NCI-H748 (cell line): ENCODE data around the gene DHPS.
"Not testable (repeated sequence)": the region's sequence is repeated elsewhere in the genome, so short reads cannot be mapped to it uniquely, and the experiment has no call there.

Experiments used
- DNase-seq: peaks from one replicate; lab custom pipeline; 2025; ENCODE audit not compliant: unreplicated experiment; lab: John Stamatoyannopoulos, UW

DHPS gene

GRCh38 chr19:12647490-12648071 lies 34.1 kb downstream of the DHPS start:
- DNase-seq = peak; percentile 76

- peak; percentile 76 for DNase-seq
These were observed 34.6 kb downstream of the DHPS start for GRCh38 chr19:12647047-12647446.

- DNase-seq = no peak
These were observed 35.1 kb downstream of the DHPS start for GRCh38 chr19:12646551-12646950.

- not testable (repeated sequence) for DNase-seq
These were observed 38.0 kb downstream of the DHPS start for GRCh38 chr19:12643716-12644115.

GRCh38 chr19:12642506-12642905 lies 39.2 kb downstream of the DHPS start:
- DNase-seq = no peak

GRCh38 chr19:12641456-12641855 lies 40.2 kb downstream of the DHPS start:
- no peak for DNase-seq

GRCh38 chr19:12639901-12640613 lies 41.6 kb downstream of the DHPS start:
- DNase-seq = peak; percentile 62

- DNase-seq = no peak
These were observed 43.0 kb downstream of the DHPS start for GRCh38 chr19:12638611-12639182.

GRCh38 chr19:12636631-12637030 lies 45.0 kb downstream of the DHPS start:
- peak; percentile 22 for DNase-seq

- no peak for DNase-seq
These were observed 52.5 kb downstream of the DHPS start for GRCh38 chr19:12629215-12629614.

GRCh38 chr19:12628040-12629022 lies 53.3 kb downstream of the DHPS start:
- DNase-seq = no peak

GRCh38 chr19:12626958-12627357 lies 54.7 kb downstream of the DHPS start:
- no peak for DNase-seq
